IPS-20b (cell line): ENCODE data around the gene KCNMB2.

Experiments
- H3K27ac ChIP-seq: one replicate; pipeline ENCODE4 v1.5.1; 2013; ENCODE audit warnings: low read length
- H3K27me3 ChIP-seq: 2 replicates; pipeline ENCODE4 v1.6.1; 2013; ENCODE audit warnings: mild to moderate bottlenecking, low read length, inconsistent platforms; ENCODE audit not compliant: insufficient read depth
- H3K36me3 ChIP-seq: 2 replicates; pipeline ENCODE4 v1.6.1; 2013; ENCODE audit warnings: low read depth, mild to moderate bottlenecking, inconsistent platforms, low read length, moderate library complexity; ENCODE audit not compliant: insufficient read depth
- H3K4me1 ChIP-seq: 2 replicates; pipeline ENCODE4 v1.6.1; 2013; ENCODE audit warnings: mild to moderate bottlenecking, control low read depth, inconsistent platforms, low read length, moderate library complexity; ENCODE audit not compliant: insufficient read depth
- H3K4me3 ChIP-seq: 2 replicates; pipeline ENCODE4 v1.5.1; 2013; ENCODE audit warnings: mild to moderate bottlenecking, low read length, inconsistent platforms
- H3K9ac ChIP-seq: 2 replicates; pipeline ENCODE4 v1.6.1; 2013; ENCODE audit warnings: low read depth, mild to moderate bottlenecking, inconsistent platforms, low read length, moderate library complexity
- H3K9me3 ChIP-seq: 2 replicates; pipeline ENCODE4 v1.6.1; 2013; ENCODE audit warnings: mild to moderate bottlenecking, low read depth, low read length, inconsistent platforms; ENCODE audit not compliant: insufficient read depth

The KCNMB2 gene

GRCh38 chr3:178665747-178666146, 129.5 kb downstream of the KCNMB2 start:
- Histone ChIP-seq H3K9me3 (no peaks in the 10 kb centered on the region), H3K27ac (no peak overlapping the region), H3K4me1 (no peaks in the 10 kb centered on the region), H3K4me3 (no peak overlapping the region), H3K27me3 (no peaks in the 10 kb centered on the region), H3K36me3 (no peaks in the 10 kb centered on the region), H3K9ac (no peak overlapping the region)

GRCh38 chr3:178669022-178669601, 132.9 kb downstream of the KCNMB2 start:
- H3K9ac ChIP-seq = no peak overlapping the region
- no peaks in the 10 kb centered on the region for H3K9me3 ChIP-seq
- H3K4me3 ChIP-seq = no peak overlapping the region
- H3K27me3 ChIP-seq = no peaks in the 10 kb centered on the region
- no peaks in the 10 kb centered on the region for H3K36me3 ChIP-seq
- no peaks in the 10 kb centered on the region for H3K4me1 ChIP-seq
- no peak overlapping the region for H3K27ac ChIP-seq

- no peak overlapping the region for H3K27ac ChIP-seq
- H3K4me1 ChIP-seq = no peaks in the 10 kb centered on the region
- no peaks in the 10 kb centered on the region for H3K9me3 ChIP-seq
- no peaks in the 10 kb centered on the region for H3K36me3 ChIP-seq
- no peaks in the 10 kb centered on the region for H3K27me3 ChIP-seq
- no peak overlapping the region for H3K4me3 ChIP-seq
- no peak overlapping the region for H3K9ac ChIP-seq
These were observed 133.5 kb downstream of the KCNMB2 start for GRCh38 chr3:178669758-178670157.

GRCh38 chr3:178671377-178671776, 135.1 kb downstream of the KCNMB2 start:
- Histone ChIP-seq H3K36me3 (no peaks in the 10 kb centered on the region), H3K27ac (no peak overlapping the region), H3K9ac (no peak overlapping the region), H3K4me1 (no peaks in the 10 kb centered on the region), H3K9me3 (no peaks in the 10 kb centered on the region), H3K27me3 (no peaks in the 10 kb centered on the region), H3K4me3 (no peak overlapping the region)

- H3K4me3 ChIP-seq = no peak overlapping the region
- H3K9me3 ChIP-seq = no peaks in the 10 kb centered on the region
- H3K27ac ChIP-seq = no peak overlapping the region
- H3K36me3 ChIP-seq = no peaks in the 10 kb centered on the region
- no peak overlapping the region for H3K9ac ChIP-seq
- no peaks in the 10 kb centered on the region for H3K27me3 ChIP-seq
- no peaks in the 10 kb centered on the region for H3K4me1 ChIP-seq
These were observed 135.6 kb downstream of the KCNMB2 start for GRCh38 chr3:178671791-178672190.

- no peak overlapping the region for H3K9ac ChIP-seq
- H3K9me3 ChIP-seq = no peaks in the 10 kb centered on the region
- no peaks in the 10 kb centered on the region for H3K27me3 ChIP-seq
- no peak overlapping the region for H3K27ac ChIP-seq
- H3K4me3 ChIP-seq = no peak overlapping the region
- H3K36me3 ChIP-seq = no peaks in the 10 kb centered on the region
- H3K4me1 ChIP-seq = no peaks in the 10 kb centered on the region
These were observed 136.0 kb downstream of the KCNMB2 start for GRCh38 chr3:178672275-178672674.

GRCh38 chr3:178673529-178673928, 137.3 kb downstream of the KCNMB2 start:
- H3K9ac ChIP-seq = no peak overlapping the region
- H3K4me3 ChIP-seq = no peak overlapping the region
- H3K36me3 ChIP-seq = no peaks in the 10 kb centered on the region
- H3K9me3 ChIP-seq = no peaks in the 10 kb centered on the region
- no peaks in the 10 kb centered on the region for H3K27me3 ChIP-seq
- no peak overlapping the region for H3K27ac ChIP-seq
- no peaks in the 10 kb centered on the region for H3K4me1 ChIP-seq

GRCh38 chr3:178676077-178676476, 139.8 kb downstream of the KCNMB2 start:
- Histone ChIP-seq H3K27ac (no peak overlapping the region), H3K4me3 (no peak overlapping the region), H3K9ac (no peak overlapping the region), H3K27me3 (no peaks in the 10 kb centered on the region), H3K4me1 (no peaks in the 10 kb centered on the region), H3K36me3 (no peaks in the 10 kb centered on the region), H3K9me3 (no peaks in the 10 kb centered on the region)

- Histone ChIP-seq H3K27ac (no peak overlapping the region), H3K36me3 (no peaks in the 10 kb centered on the region), H3K9me3 (no peaks in the 10 kb centered on the region), H3K27me3 (no peaks in the 10 kb centered on the region), H3K4me1 (no peaks in the 10 kb centered on the region), H3K9ac (no peak overlapping the region), H3K4me3 (no peak overlapping the region)
These were observed 140.9 kb downstream of the KCNMB2 start for GRCh38 chr3:178676942-178677790.

GRCh38 chr3:178677961-178678360, 141.7 kb downstream of the KCNMB2 start:
- Histone ChIP-seq H3K36me3 (no peaks in the 10 kb centered on the region), H3K4me3 (no peak overlapping the region), H3K27ac (no peak overlapping the region), H3K9me3 (no peaks in the 10 kb centered on the region), H3K4me1 (no peaks in the 10 kb centered on the region), H3K9ac (no peak overlapping the region), H3K27me3 (no peaks in the 10 kb centered on the region)

GRCh38 chr3:178680037-178680436, 143.8 kb downstream of the KCNMB2 start:
- H3K27ac ChIP-seq = no peak overlapping the region
- H3K27me3 ChIP-seq = no peaks in the 10 kb centered on the region
- no peaks in the 10 kb centered on the region for H3K36me3 ChIP-seq
- no peak overlapping the region for H3K9ac ChIP-seq
- H3K9me3 ChIP-seq = no peaks in the 10 kb centered on the region
- H3K4me1 ChIP-seq = no peaks in the 10 kb centered on the region
- H3K4me3 ChIP-seq = no peak overlapping the region

GRCh38 chr3:178680489-178680888, 144.3 kb downstream of the KCNMB2 start:
- no peaks in the 10 kb centered on the region for H3K4me1 ChIP-seq
- no peak overlapping the region for H3K9ac ChIP-seq
- H3K27ac ChIP-seq = no peak overlapping the region
- no peaks in the 10 kb centered on the region for H3K27me3 ChIP-seq
- H3K4me3 ChIP-seq = no peak overlapping the region
- no peaks in the 10 kb centered on the region for H3K36me3 ChIP-seq
- H3K9me3 ChIP-seq = no peaks in the 10 kb centered on the region
